Karpas-422 (cell line): Measurements from ENCODE around the gene SUGCT. TPM values are rescaled to one million over a fixed set of nuclear protein-coding genes. Genes with fewer than 3 reads are reported as not detected.

Experiments used
- DNase-seq: peaks from one replicate; pipeline ENCODE4 v3.0.0-alpha.2; 2015
- H2AFZ ChIP-seq: fragments of 200-600 bp; sonication (generic); 2 replicates; pipeline ENCODE4 v1.6.1; 2014; ENCODE audit warnings: antibody characterized with exemption, low read length, mixed read lengths
- H3K27ac ChIP-seq: fragments of 200-600 bp; sonication (generic); 2 replicates; pipeline ENCODE4 v1.5.1; 2014; ENCODE audit warnings: mild to moderate bottlenecking, low read length, moderate library complexity
- H3K27me3 ChIP-seq: fragments of 200-600 bp; sonication (generic); 2 replicates; pipeline ENCODE4 v1.6.1; 2014; ENCODE audit warnings: low read length, mixed read lengths
- H3K36me3 ChIP-seq: fragments of 200-600 bp; sonication (generic); 2 replicates; pipeline ENCODE4 v1.6.1; 2014; ENCODE audit warnings: low read length, mixed read lengths; ENCODE audit not compliant: insufficient read depth
- H3K4me1 ChIP-seq: fragments of 200-600 bp; sonication (generic); 2 replicates; pipeline ENCODE4 v1.6.1; 2014; ENCODE audit warnings: mild to moderate bottlenecking, low read length, mixed read lengths
- H3K4me2 ChIP-seq: fragments of 200-600 bp; sonication (generic); 2 replicates; pipeline ENCODE4 v1.6.1; 2014; ENCODE audit warnings: low read length, low read depth, mild to moderate bottlenecking; ENCODE audit not compliant: poor library complexity, severe bottlenecking
- H3K4me3 ChIP-seq: fragments of 200-600 bp; sonication (generic); 2 replicates; pipeline ENCODE4 v1.5.1; 2014; ENCODE audit warnings: mild to moderate bottlenecking, antibody characterized with exemption, low read length, mixed read lengths
- H3K79me2 ChIP-seq: fragments of 200-600 bp; sonication (generic); 2 replicates; pipeline ENCODE4 v1.6.1; 2014; ENCODE audit warnings: mild to moderate bottlenecking, low read length, mixed read lengths
- H3K9ac ChIP-seq: fragments of 200-600 bp; sonication (generic); 2 replicates; pipeline ENCODE4 v1.6.0; 2014; ENCODE audit warnings: low read length
- H3K9me2 ChIP-seq: fragments of 200-600 bp; sonication (generic), shearing (Covaris generic); replicated peaks from 2 replicates; pipeline ENCODE4 v1.6.0; 2014; ENCODE audit warnings: mild to moderate bottlenecking, low read length, moderate library complexity; ENCODE audit not compliant: insufficient read depth
- H3K9me3 ChIP-seq: fragments of 300-700, 200-600 bp; sonication (generic); 2 replicates; pipeline ENCODE4 v1.6.1; 2014; ENCODE audit warnings: low read length, mixed read lengths
- H4K20me1 ChIP-seq: fragments of 200-600 bp; sonication (generic); 2 replicates; pipeline ENCODE4 v1.6.1; 2014; ENCODE audit warnings: mild to moderate bottlenecking, antibody characterized with exemption, low read length, low read depth; ENCODE audit not compliant: insufficient read depth
- total RNA-seq: library from RNA; depleted of rRNA; stranded (reverse); fragments of >200 nt; shearing (Covaris generic); gene quantifications from 2 replicates; pipeline ENCODE4 v1.2.3, GENCODE V29; 2014; ENCODE audit warnings: low replicate concordance

SUGCT gene
- total RNA-seq, 1 experiment from 2014 or later, result 0.48 TPM

DNA sequence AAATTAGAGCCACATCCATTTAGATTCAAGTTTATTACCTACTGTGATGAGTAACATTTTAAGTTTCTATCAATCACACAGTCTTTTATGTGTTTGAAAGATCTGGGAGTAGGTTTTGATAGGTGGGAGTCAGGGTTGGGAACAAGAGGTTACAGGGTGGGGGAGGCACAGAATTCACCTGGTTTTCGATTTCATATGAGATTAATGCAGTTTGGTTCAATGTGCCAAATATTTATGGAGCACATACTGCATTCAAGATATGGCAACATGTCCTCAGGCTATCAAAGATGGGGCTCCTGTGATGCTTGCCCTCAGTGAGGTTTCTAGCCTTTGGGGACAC lies 564.1 kb downstream of the SUGCT start:
- no peaks in the 10 kb centered on the region for H3K9me2 ChIP-seq
- H3K36me3 ChIP-seq, result no peaks in the 10 kb centered on the region
- H3K4me1 ChIP-seq, result no peaks in the 10 kb centered on the region
- DNase-seq, result no peak
- H2AFZ ChIP-seq, result no peak overlapping the region
- no peaks in the 10 kb centered on the region for H4K20me1 ChIP-seq
- H3K4me3 ChIP-seq, result no peak overlapping the region
- no peak overlapping the region for H3K4me2 ChIP-seq
- no peaks in the 10 kb centered on the region for H3K9me3 ChIP-seq
- no peak overlapping the region for H3K9ac ChIP-seq
- H3K27me3 ChIP-seq, result no peaks in the 10 kb centered on the region; the same call in 1 of the 2 replicates
- no peaks in the 10 kb centered on the region for H3K79me2 ChIP-seq
- no peak overlapping the region for H3K27ac ChIP-seq

DNA sequence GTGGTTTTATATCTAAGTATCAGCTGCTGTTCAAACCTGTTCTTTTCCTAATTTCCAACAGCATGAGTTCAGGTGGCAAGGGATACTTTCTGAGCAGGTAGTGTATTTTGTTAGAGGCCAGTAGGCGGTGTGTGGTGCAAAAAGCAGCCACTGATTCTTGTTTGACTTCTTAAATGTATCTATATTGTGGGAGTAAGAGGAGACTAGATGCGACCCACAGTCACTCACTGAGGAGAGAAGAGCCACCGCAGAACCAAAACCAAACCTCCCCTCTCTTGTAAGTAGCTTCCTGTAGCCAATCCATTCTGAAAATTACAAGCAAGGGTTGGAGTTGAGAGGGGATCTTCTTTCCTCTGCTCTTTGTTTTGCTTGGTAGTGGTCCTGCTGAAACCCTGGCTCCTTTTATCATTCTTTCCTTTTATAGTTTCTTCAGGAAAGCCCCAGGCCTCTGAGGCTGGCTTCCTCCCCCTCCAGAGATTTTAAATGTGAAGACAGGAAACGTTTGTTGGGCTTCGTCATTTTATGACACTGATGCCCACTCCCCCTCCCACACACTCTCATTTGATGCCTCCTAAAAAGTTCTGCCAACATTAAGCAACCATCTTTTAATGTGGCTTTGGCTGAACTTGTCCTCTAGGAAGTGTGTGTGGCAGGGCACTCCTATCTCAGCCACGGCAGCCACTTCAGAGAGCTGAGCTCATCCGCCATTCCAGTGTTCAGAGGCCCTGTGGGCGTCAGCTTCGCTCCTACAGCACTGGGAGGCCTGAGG lies 566.0 kb downstream of the SUGCT start:
- no peak overlapping the region for H3K4me3 ChIP-seq
- H3K9me3 ChIP-seq, result no peaks in the 10 kb centered on the region
- no peaks in the 10 kb centered on the region for H3K4me1 ChIP-seq
- H3K79me2 ChIP-seq, result no peaks in the 10 kb centered on the region
- H3K36me3 ChIP-seq, result no peaks in the 10 kb centered on the region
- H3K27ac ChIP-seq, result no peak overlapping the region
- no peak for DNase-seq
- H3K9ac ChIP-seq, result no peak overlapping the region
- no peaks in the 10 kb centered on the region for H3K27me3 ChIP-seq
- H2AFZ ChIP-seq, result no peak overlapping the region
- no peaks in the 10 kb centered on the region for H3K9me2 ChIP-seq
- H3K4me2 ChIP-seq, result no peak overlapping the region
- H4K20me1 ChIP-seq, result no peaks in the 10 kb centered on the region

DNA sequence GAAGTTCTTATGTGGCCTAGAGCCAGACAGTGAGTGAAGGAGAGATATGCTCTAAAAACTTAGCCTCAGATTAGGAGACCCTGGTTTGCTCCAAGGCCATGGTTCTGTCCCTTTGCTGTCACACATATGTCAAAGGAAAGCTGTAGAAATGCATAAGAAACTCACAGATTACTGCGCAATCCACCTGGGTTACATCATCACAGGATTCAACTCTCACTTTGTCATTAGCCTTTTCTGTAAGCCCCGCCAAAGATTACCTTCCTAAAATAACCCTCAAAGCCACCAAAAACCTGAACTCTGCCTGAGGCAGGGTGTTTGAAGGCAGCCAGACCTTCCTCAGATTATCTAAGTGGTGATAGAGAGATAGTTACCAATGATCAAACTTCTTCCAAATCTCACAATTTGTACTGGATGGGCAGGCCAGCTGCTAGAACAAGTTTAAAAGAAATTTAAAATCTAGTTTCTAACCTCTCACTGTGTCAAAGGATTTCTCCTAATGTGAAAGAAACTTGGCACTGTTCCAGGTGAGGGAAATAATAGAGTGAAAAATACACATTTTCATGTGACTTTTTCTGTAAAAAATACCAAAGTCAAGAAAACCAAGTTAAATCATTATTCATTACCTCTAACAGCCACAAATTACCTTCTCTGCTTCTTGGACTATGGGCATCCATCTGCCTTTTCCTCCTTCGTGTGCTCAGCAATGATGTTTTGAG lies 567.2 kb downstream of the SUGCT start:
- H3K36me3 ChIP-seq, result no peaks in the 10 kb centered on the region
- H3K27me3 ChIP-seq, result no peaks in the 10 kb centered on the region
- H3K4me1 ChIP-seq, result no peaks in the 10 kb centered on the region
- H3K27ac ChIP-seq, result no peak overlapping the region
- H3K9ac ChIP-seq, result no peak overlapping the region
- no peak for DNase-seq
- no peaks in the 10 kb centered on the region for H3K9me2 ChIP-seq
- no peak overlapping the region for H3K4me3 ChIP-seq
- H4K20me1 ChIP-seq, result no peaks in the 10 kb centered on the region
- H3K79me2 ChIP-seq, result no peaks in the 10 kb centered on the region
- no peak overlapping the region for H3K4me2 ChIP-seq
- H3K9me3 ChIP-seq, result no peaks in the 10 kb centered on the region
- H2AFZ ChIP-seq, result no peak overlapping the region

GRCh38 chr7:40704172-40704571 lies 569.4 kb downstream of the SUGCT start:
- no peak for DNase-seq
- Histone ChIP-seq H3K4me3 (no peak overlapping the region), H3K9me2 (no peaks in the 10 kb centered on the region), H3K27ac (no peak overlapping the region), H3K9me3 (no peaks in the 10 kb centered on the region), H3K4me1 (no peaks in the 10 kb centered on the region), H3K79me2 (no peaks in the 10 kb centered on the region), H3K4me2 (no peak overlapping the region), H3K9ac (no peak overlapping the region), H4K20me1 (no peaks in the 10 kb centered on the region), H3K27me3 (no peaks in the 10 kb centered on the region), H3K36me3 (no peaks in the 10 kb centered on the region), H2AFZ (no peak overlapping the region)

GRCh38 chr7:40706829-40707228 lies 572.0 kb downstream of the SUGCT start:
- Histone ChIP-seq H3K4me2 (no peak overlapping the region), H3K9me2 (no peaks in the 10 kb centered on the region), H3K4me1 (no peaks in the 10 kb centered on the region), H3K9ac (no peak overlapping the region), H3K27ac (no peak overlapping the region), H3K36me3 (no peaks in the 10 kb centered on the region), H3K79me2 (no peaks in the 10 kb centered on the region), H3K27me3 (no peaks in the 10 kb centered on the region), H2AFZ (no peak overlapping the region), H3K9me3 (no peaks in the 10 kb centered on the region), H4K20me1 (no peaks in the 10 kb centered on the region), H3K4me3 (no peak overlapping the region)
- DNase-seq, result no peak

GRCh38 chr7:40709062-40709964 lies 574.5 kb downstream of the SUGCT start:
- Histone ChIP-seq H3K4me3 (no peak overlapping the region), H3K9me2 (no peaks in the 10 kb centered on the region), H3K4me1 (no peaks in the 10 kb centered on the region), H3K27ac (no peak overlapping the region), H3K9me3 (no peaks in the 10 kb centered on the region), H3K27me3 (no peaks in the 10 kb centered on the region), H3K4me2 (no peak overlapping the region), H4K20me1 (no peaks in the 10 kb centered on the region), H3K9ac (no peak overlapping the region), H3K36me3 (no peaks in the 10 kb centered on the region), H2AFZ (no peak overlapping the region), H3K79me2 (no peaks in the 10 kb centered on the region)
- no peak for DNase-seq

GRCh38 chr7:40711706-40712105 lies 576.9 kb downstream of the SUGCT start:
- H3K36me3 ChIP-seq, result no peaks in the 10 kb centered on the region

More at GRCh38 chr7:40711706-40712105, 576.9 kb downstream of the SUGCT start:
- no peaks in the 10 kb centered on the region for H3K9me2 ChIP-seq
- H3K9ac ChIP-seq, result no peak overlapping the region
- no peaks in the 10 kb centered on the region for H3K9me3 ChIP-seq
- H3K4me1 ChIP-seq, result no peaks in the 10 kb centered on the region
- H3K4me2 ChIP-seq, result no peak overlapping the region
- no peak overlapping the region for H3K27ac ChIP-seq
- H2AFZ ChIP-seq, result no peak overlapping the region
- DNase-seq, result no peak
- no peaks in the 10 kb centered on the region for H3K79me2 ChIP-seq
- H3K4me3 ChIP-seq, result no peak overlapping the region
- H4K20me1 ChIP-seq, result no peaks in the 10 kb centered on the region
- no peaks in the 10 kb centered on the region for H3K27me3 ChIP-seq
